ENCODE measurements around the gene SHFL. TPM values are rescaled to one million over a fixed set of nuclear protein-coding genes. Genes with fewer than 3 reads are reported as not detected.
A peak's percentile ranks its signal among the peaks of the same experiment; 100 is the strongest.

SHFL gene
- total RNA-seq: 28.0 TPM

- Histone ChIP-seq H3K27me3 (ENCODE audit: insufficient read depth, low read length) (no peaks in the 10 kb centered on the region), H3K4me3 (ENCODE audit: low read length) (peak within 1 kb of the TSS; percentile 95), H3K4me1 (ENCODE audit: insufficient read depth, low read length) (peaks cover 13% of the 10 kb centered on the region), H3K9me3 (ENCODE audit: low read depth, low read length) (no peaks in the 10 kb centered on the region)
Measured at GRCh38 chr19:10085641-10086590, at the start of gene SHFL. SHFL (plus strand) TSS chr19:10086317; CDS start chr19:10086428, 111 bp downstream.

GRCh38 chr19:10036601-10037071 is 49.5 kb upstream of the SHFL start:
- H3K4me1 ChIP-seq (ENCODE audit: insufficient read depth, low read length): no peaks in the 10 kb centered on the region
- no peaks in the 10 kb centered on the region for H3K9me3 ChIP-seq (ENCODE audit: low read depth, low read length)
- no peaks in the 10 kb centered on the region for H3K27me3 ChIP-seq (ENCODE audit: insufficient read depth, low read length)
- H3K4me3 ChIP-seq (ENCODE audit: low read length): no peak overlapping the region

- H3K9me3 ChIP-seq (ENCODE audit: low read depth, low read length): no peaks in the 10 kb centered on the region
- H3K4me3 ChIP-seq (ENCODE audit: low read length): no peak overlapping the region
- H3K27me3 ChIP-seq (ENCODE audit: insufficient read depth, low read length): no peaks in the 10 kb centered on the region
- H3K4me1 ChIP-seq (ENCODE audit: insufficient read depth, low read length): no peaks in the 10 kb centered on the region
Measured at GRCh38 chr19:10037367-10037766, 48.8 kb upstream of the SHFL start.

DNA sequence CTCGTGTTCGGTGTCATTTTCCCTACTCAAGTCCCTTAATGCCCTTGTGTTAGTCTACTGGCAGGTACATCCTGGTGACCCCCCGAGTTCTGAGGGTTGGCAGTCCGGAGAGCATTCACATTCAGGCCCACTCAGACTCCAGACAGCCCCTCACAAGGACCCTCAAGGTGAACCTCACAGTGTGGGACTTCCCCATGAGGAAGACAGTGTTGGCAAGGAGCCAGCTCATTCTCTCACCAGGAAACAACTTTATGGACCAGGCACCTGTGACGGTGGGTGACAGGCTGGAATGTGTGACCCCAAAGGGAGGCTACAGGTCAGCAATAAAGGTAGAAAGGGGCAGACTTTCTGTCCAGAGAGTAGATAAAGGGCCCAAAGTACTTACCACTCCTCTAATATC is 48.3 kb upstream of the SHFL start:
- Histone ChIP-seq H3K4me3 (ENCODE audit: low read length) (no peak overlapping the region), H3K4me1 (ENCODE audit: insufficient read depth, low read length) (no peaks in the 10 kb centered on the region), H3K9me3 (ENCODE audit: low read depth, low read length) (peaks cover 4% of the 10 kb centered on the region), H3K27me3 (ENCODE audit: insufficient read depth, low read length) (no peaks in the 10 kb centered on the region)

DNA sequence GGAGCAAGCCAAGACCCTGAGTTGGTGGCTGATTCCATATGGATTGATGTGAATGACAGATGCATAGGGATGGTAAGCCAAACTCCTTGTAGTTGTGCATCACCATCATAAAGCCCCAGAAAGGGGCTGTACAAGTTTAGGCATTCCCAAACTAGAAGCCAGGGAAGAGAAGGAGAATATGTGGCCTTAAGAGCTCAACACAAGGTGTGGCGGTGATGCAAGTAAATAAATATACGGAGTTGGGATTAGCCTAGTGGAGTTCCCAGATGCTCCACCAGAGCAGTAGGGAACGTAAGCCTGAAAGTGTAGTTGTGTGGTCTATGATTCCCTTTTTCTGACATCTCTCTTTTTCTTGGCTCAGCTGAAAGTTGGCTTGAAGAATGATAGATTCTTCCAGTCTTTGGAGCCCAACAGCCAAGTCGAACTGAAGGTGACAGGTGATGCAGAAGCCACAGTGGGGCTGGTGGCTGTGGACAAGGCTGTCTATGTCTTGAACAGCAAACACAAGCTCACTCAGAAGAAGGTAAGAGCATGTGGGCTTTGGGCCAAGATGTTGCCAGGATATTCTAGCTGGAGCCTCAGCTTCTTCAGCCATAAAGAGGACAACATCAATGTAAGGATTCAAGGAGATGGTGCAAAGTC is 42.7 kb upstream of the SHFL start:
- H3K4me1 ChIP-seq (ENCODE audit: insufficient read depth, low read length): no peaks in the 10 kb centered on the region
- H3K4me3 ChIP-seq (ENCODE audit: low read length): no peak overlapping the region
- peaks cover 22% of the 10 kb centered on the region for H3K9me3 ChIP-seq (ENCODE audit: low read depth, low read length)
- H3K27me3 ChIP-seq (ENCODE audit: insufficient read depth, low read length): peaks cover 3% of the 10 kb centered on the region

DNA sequence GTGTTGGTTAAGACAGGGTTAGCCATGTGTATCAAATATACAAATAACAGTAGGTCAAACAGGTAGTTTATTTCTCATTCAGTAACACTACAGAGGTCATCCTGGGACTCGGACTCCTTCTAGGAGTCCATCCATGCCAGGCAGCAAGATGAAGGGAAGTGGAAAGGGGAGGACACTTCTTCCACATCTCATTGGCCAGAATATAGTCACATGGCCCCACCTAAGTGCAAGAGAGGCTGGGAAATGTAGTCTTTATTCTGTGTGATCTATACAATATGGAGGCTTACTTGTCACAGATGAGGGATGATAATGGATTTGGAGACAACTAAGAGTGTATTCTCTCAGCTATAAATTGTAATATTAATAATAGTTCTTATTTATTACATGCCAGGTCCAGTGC is 41.7 kb upstream of the SHFL start:
- peaks cover 22% of the 10 kb centered on the region for H3K9me3 ChIP-seq (ENCODE audit: low read depth, low read length)
- H3K4me1 ChIP-seq (ENCODE audit: insufficient read depth, low read length): no peaks in the 10 kb centered on the region
- peaks cover 3% of the 10 kb centered on the region for H3K27me3 ChIP-seq (ENCODE audit: insufficient read depth, low read length)
- no peak overlapping the region for H3K4me3 ChIP-seq (ENCODE audit: low read length)

GRCh38 chr19:10045371-10045770 is 40.7 kb upstream of the SHFL start:
- H3K4me1 ChIP-seq (ENCODE audit: insufficient read depth, low read length): no peaks in the 10 kb centered on the region
- peaks cover 3% of the 10 kb centered on the region for H3K27me3 ChIP-seq (ENCODE audit: insufficient read depth, low read length)
- H3K4me3 ChIP-seq (ENCODE audit: low read length): no peak overlapping the region
- H3K9me3 ChIP-seq (ENCODE audit: low read depth, low read length): peaks cover 22% of the 10 kb centered on the region

DNA sequence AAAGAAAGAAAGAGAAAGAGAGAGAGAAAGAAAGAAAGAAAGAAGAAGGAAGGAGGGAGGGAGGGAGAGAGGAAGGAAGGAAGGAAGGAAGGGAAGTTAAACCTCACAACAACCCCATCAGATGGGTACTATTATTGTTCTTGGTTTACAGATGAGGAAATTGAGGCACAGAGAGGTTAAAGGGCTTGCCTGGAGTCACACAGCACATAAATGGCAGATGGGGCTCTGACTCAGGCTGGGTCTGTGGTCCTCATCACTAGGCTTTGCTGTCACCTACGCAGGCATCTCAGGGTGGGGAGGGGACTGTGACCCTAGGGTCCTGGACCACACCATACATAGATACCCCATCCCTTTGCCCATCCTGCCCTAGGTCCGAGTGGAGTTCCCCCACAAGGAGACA is 36.5 kb upstream of the SHFL start:
- no peaks in the 10 kb centered on the region for H3K9me3 ChIP-seq (ENCODE audit: low read depth, low read length)
- peaks cover 3% of the 10 kb centered on the region for H3K27me3 ChIP-seq (ENCODE audit: insufficient read depth, low read length)
- H3K4me3 ChIP-seq (ENCODE audit: low read length): no peak overlapping the region
- H3K4me1 ChIP-seq (ENCODE audit: insufficient read depth, low read length): no peaks in the 10 kb centered on the region

- Histone ChIP-seq H3K27me3 (ENCODE audit: insufficient read depth, low read length) (no peaks in the 10 kb centered on the region), H3K4me1 (ENCODE audit: insufficient read depth, low read length) (no peaks in the 10 kb centered on the region), H3K9me3 (ENCODE audit: low read depth, low read length) (no peaks in the 10 kb centered on the region), H3K4me3 (ENCODE audit: low read length) (no peak overlapping the region)
Measured at GRCh38 chr19:10052602-10053360, 33.3 kb upstream of the SHFL start.

- no peaks in the 10 kb centered on the region for H3K4me1 ChIP-seq (ENCODE audit: insufficient read depth, low read length)
- H3K4me3 ChIP-seq (ENCODE audit: low read length): no peak overlapping the region
- no peaks in the 10 kb centered on the region for H3K27me3 ChIP-seq (ENCODE audit: insufficient read depth, low read length)
- H3K9me3 ChIP-seq (ENCODE audit: low read depth, low read length): no peaks in the 10 kb centered on the region
Measured at GRCh38 chr19:10061717-10062310, 24.3 kb upstream of the SHFL start.

DNA sequence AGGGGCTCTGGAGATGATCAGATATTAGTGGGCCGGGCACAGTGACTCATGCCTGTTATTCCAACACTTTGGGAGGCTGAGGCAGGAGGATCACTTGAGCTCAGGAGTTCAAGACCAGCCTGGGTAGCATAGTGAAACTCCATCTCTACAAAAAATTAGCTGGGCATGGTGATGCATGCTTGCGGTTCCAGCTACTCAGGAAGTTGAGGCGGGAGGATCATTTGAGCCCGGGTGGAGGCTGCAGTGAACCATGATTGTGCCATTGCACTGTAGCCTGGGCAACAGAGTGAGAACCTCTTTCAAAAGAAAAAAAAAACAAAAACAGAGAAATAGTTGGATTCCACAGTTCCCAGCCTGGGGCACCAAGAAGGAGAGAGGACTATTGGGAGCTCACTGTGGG is 17.9 kb upstream of the SHFL start:
- no peak overlapping the region for H3K4me3 ChIP-seq (ENCODE audit: low read length)
- H3K4me1 ChIP-seq (ENCODE audit: insufficient read depth, low read length): no peaks in the 10 kb centered on the region
- no peaks in the 10 kb centered on the region for H3K9me3 ChIP-seq (ENCODE audit: low read depth, low read length)
- H3K27me3 ChIP-seq (ENCODE audit: insufficient read depth, low read length): no peaks in the 10 kb centered on the region

DNA sequence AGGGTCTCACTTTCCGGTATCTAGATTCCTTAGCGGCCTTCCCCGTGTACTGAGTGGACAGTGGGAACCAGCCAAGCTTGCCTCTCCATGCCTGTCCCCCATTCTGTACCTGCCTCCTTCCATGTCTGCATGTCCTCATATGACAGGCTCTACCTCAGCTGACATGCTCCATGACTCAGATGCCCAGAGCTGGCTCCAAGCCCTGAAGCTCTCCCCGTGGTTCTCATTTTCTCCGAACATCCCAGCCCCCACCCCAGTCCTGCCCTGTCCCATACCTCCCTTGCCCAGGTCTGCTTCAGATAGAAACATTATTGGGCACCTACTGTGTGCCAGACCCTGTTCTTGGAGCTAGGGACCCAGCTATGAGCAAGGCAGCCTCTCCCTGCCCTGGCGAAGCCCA is 17.1 kb upstream of the SHFL start:
- Histone ChIP-seq H3K4me3 (ENCODE audit: low read length) (no peak overlapping the region), H3K27me3 (ENCODE audit: insufficient read depth, low read length) (no peaks in the 10 kb centered on the region), H3K9me3 (ENCODE audit: low read depth, low read length) (no peaks in the 10 kb centered on the region), H3K4me1 (ENCODE audit: insufficient read depth, low read length) (no peaks in the 10 kb centered on the region)

DNA sequence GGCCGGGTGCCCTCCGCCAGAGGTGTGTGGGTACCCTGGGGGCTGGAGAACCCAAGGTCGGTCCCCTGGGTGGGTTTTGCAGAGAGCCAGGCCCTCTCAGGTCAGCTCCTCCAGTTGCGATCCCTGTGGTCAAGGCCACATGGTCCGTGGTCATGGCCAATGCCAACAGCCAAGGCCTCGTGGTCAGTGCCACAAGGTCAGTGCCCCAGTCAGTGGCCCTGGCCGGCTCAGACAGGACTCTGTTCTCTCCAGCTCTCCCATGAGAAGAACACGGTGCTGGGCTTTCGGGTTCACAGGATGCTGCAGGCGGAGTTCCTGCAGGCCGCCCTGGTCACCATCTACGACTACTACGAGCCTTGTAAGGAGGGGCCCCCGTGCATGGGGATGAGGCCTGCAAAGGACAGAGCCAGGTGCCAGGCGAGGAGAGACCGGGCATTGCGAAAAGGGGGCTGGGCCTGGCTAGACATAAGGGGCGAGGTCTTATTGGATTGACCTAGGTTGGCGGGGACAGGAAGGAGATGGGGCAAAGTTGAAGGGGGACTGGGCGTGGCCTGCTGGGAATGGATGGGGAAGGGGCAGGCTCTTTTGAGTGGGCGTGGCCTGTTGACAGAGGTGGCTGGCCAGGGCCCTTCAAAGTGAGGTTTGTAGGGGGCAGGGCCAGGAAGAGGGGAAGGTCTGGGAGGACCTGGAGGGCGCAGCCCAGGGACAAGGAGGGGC is 15.2 kb upstream of the SHFL start:
- H3K27me3 ChIP-seq (ENCODE audit: insufficient read depth, low read length): no peaks in the 10 kb centered on the region

GRCh38 chr19:10074153-10074552 is 12.0 kb upstream of the SHFL start:
- no peaks in the 10 kb centered on the region for H3K9me3 ChIP-seq (ENCODE audit: low read depth, low read length)
- no peak overlapping the region for H3K4me3 ChIP-seq (ENCODE audit: low read length)
- H3K4me1 ChIP-seq (ENCODE audit: insufficient read depth, low read length): no peaks in the 10 kb centered on the region
- no peaks in the 10 kb centered on the region for H3K27me3 ChIP-seq (ENCODE audit: insufficient read depth, low read length)

More for the DNA sequence above, 15.2 kb upstream of the SHFL start:
- H3K4me1 ChIP-seq (ENCODE audit: insufficient read depth, low read length): no peaks in the 10 kb centered on the region
- no peaks in the 10 kb centered on the region for H3K9me3 ChIP-seq (ENCODE audit: low read depth, low read length)
- no peak overlapping the region for H3K4me3 ChIP-seq (ENCODE audit: low read length)

Measured in mononuclear cell (primary cell).